GM18867 (cell line): ENCODE measurements around the gene ZNHIT2.

Experiments used
- ATAC-seq: cut with Tn5 transposase; IDR thresholded peaks from one replicate; pipeline ENCODE4 v1.9.1; 2021; ENCODE audit warnings: mild to moderate bottlenecking, moderate library complexity; ENCODE audit not compliant: unreplicated experiment

The ZNHIT2 gene

DNA sequence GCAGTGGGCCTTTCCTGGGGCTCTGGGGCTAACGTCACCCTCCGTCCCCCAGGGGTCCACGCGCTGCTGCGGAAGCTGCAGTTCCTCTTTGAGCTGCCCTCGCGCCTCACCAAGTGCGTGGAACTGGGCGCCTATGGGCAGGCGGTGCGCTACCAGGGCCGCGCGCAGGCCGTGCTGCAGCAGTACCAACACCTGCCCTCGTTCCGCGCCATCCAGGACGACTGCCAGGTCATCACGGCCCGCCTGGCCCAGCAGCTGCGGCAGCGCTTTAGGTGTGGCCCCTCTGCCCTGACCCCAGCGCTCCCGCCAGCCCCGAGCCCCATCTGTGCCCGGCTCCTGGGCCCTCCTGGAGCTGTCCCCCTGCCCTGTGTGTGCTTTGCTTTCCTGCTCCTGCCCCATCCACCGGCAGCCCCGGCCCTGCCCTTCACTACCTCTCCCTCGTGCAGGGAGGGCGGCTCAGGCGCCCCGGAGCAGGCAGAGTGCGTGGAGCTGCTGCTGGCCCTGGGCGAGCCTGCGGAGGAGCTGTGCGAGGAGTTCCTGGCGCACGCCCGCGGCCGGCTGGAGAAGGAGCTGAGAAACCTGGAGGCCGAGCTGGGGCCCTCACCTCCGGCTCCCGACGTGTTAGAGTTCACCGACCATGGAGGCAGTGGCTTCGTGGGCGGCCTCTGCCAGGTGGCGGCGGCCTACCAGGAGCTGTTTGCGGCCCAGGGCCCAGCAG is 9.6 kb downstream of the ZNHIT2 start:
- no peak for ATAC-seq

GRCh38 chr11:65107078-65107477 is 10.4 kb downstream of the ZNHIT2 start:
- ATAC-seq: no peak

DNA sequence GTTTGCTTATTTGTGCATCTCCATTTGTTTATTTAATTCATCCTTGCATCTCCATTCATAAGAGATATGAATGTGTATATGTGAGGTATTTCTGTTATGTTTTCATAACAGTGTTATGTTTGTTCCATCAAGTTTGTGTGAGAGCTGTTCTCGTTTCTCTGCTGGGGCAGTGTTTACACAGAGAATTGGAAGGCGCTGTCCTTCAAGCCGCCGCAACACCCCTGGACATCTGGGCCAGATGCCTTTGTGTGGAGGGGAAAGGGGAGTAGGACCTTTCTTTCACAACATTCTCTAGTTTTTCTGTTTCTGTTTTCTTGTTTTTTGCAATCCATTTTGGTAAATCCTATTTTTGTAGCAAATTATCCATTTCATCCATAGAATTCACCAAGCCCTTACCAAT is 12.9 kb downstream of the ZNHIT2 start:
- ATAC-seq: no peak

GRCh38 chr11:65103476-65103875 is 14.0 kb downstream of the ZNHIT2 start:
- ATAC-seq: no peak

GRCh38 chr11:65102142-65103095 is 15.1 kb downstream of the ZNHIT2 start:
- ATAC-seq: no peak

DNA sequence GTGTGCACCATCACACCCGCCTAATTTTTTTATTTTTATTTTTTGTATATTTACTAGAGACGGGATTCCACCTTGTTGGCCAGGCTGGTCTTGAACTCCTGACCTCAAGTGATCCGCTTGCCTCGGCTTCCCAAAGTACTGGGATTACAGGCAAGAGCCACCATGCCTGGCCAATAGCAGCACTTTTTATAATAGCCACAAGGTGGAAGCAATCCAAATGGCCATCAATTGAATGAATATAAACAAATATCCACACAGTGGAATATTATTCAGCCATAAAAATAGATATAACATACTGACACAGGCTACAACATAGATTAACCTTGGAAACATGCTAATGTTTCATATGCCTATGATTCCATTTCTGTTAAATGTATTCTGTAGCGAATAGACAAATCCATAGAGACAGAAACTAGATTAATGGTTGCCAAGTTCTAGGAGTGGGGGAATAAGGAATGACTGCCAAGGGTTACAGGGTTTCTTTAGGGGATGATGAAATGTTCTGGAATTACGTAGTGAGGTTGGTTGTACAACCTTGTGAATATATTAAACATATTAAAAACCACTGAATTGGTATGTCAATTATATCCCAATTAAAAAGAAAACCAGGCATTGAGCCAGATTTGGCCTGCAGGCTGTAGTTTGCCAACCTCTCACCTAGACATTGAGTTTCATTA is 16.7 kb downstream of the ZNHIT2 start:
- no peak for ATAC-seq

DNA sequence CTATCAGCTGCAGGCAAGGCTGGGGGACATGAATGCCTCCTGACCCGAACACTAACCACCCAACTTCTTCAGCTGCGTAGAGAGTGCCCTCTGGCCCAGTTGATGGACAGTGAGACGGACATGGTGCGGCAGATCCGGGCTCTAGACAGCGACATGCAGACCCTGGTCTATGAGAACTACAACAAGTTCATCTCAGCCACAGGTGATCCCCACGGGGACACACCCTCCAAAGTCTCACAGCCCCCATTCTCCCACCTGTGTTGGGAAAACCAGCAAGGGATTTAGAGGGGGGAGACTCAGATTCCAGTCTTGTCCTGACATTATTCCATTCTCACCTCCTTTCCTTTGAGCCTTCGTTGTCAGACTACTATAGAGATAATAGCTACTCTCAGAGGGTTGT is 20.6 kb downstream of the ZNHIT2 start:
- ATAC-seq: no peak

- peak; percentile 75 for ATAC-seq
These were observed 21.3 kb downstream of the ZNHIT2 start, which contains the start of gene VPS51 for GRCh38 chr11:65095974-65096806. VPS51 (plus strand) TSS chr11:65096214; CDS start chr11:65096251, 37 bp downstream.

DNA sequence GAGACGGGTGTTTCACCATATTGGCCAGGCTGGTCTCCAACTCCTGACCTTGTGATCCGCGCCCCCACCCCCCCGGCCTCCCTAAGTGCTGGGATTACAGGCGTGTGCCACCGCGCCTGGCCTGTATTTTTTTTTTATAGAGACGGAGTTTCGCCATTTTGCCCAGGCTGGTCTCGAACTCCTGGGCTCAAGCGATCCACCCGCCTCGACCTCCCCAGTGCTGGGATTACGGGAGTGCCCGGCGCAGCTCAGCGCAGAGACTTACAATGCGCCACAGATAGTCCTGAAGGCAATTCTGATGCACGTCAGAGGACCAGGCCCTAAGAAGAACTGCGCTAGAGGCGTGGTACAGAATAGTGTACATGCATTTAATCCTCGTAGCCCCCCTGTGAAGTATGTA is 22.1 kb downstream of the ZNHIT2 start:
- no peak for ATAC-seq

DNA sequence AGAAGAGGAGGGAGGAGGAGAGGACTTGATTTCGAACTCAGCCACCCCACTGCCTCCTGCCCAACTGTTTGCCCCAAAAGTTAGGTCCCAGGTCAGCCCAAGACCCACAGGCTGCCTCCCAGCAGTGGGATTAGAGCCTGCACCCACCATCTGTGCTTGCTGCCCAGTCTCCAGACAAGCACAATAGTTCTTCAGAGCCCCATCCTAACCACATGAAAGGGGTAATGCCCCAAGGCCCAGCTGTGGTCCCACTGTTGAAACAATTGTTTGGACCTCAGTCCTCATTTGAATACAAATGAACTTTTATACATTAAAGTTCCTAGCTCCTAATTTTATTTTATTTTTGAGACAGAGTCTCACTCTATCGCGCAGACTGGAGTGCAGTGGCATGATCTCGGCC is 26.9 kb downstream of the ZNHIT2 start:
- no peak for ATAC-seq

GRCh38 chr11:65089621-65090020 is 27.9 kb downstream of the ZNHIT2 start:
- ATAC-seq: no peak

GRCh38 chr11:65087827-65088226 is 29.7 kb downstream of the ZNHIT2 start:
- no peak for ATAC-seq

- no peak for ATAC-seq
These were observed 30.3 kb downstream of the ZNHIT2 start for GRCh38 chr11:65087216-65087615.

GRCh38 chr11:65086809-65087208 is 30.7 kb downstream of the ZNHIT2 start:
- no peak for ATAC-seq

DNA sequence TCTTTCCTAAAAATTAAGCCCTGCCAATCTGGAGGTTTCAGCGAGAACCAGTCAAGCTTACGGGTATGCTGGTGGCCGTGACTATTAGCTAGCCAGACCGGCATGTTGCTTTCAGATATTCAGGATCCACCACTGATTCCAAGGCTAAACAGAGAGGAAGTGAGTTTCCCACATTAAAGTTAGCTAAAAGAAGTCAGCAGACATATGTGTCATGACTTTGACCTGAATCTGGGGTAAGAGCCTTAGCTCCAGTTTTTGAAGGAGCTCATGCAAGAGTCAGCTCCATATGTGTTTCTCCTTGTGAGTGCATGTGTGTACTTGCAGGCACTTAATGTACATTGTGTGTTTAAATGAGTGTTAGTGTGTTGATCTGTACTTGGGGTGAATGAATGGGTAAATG is 32.1 kb downstream of the ZNHIT2 start:
- ATAC-seq: no peak

DNA sequence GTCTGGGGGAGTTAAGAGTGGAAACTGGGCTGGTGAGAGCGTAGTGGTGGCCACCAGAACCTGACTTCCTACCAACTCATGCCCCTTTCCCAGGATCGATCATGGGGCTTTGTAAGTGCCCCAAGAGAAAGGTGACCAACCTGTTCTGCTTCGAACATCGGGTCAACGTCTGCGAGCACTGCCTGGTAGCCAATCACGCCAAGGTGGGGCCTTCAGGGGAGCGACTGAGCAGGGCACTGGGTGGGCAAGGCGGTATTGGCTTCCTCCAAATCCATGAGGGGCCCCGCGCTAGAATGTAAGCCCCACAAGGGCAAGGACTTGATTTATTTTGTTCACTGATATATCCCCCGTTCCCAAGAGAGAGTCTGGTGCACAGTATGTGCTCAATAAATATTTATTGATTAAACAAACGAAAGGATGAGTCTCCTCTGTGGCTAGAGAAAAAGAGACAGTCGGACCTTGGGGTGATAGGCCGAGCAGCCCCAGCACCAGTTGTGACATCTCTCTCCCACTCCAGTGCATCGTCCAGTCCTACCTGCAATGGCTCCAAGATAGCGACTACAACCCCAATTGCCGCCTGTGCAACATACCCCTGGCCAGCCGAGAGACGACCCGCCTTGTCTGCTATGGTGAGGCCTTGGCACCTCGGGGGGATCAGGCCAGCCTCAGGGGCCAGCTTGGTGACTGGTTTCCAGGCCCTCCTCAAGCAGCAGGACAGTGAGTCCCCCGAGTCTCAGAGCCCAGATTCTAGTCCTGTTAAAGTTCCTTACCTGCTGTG is 32.7 kb downstream of the ZNHIT2 start:
- ATAC-seq: peak; percentile 4

- ATAC-seq: peak; percentile 80
These were observed 33.5 kb downstream of the ZNHIT2 start, which contains the start of the genes CDCA5 and ZFPL1 for GRCh38 chr11:65083834-65084597. CDCA5 (minus strand) TSS chr11:65084040; CDS start chr11:65083978, 62 bp downstream. ZFPL1 (plus strand) TSS chr11:65084222; CDS start chr11:65084699, 477 bp downstream.

GRCh38 chr11:65083134-65083833 is 34.2 kb downstream of the ZNHIT2 start:
- peak; percentile 4 for ATAC-seq
